CD4-positive, alpha-beta T cell (primary cell): ENCODE measurements around the gene SPATA17. TPM values are rescaled to one million over a fixed set of nuclear protein-coding genes. Genes with fewer than 3 reads are reported as not detected.

Source experiments
- ATAC-seq: fragments of 200-7000 bp; cut with Tn5 transposase; one replicate; pipeline ENCODE4 v1.10.0; 2022; ENCODE audit warnings: mild to moderate bottlenecking; ENCODE audit not compliant: poor library complexity
- CTCF ChIA-PET: fragments of 350-600 bp; sonication (Branson Sonifier 250); formaldehyde crosslinking; loops from one replicate; lab custom pipeline; 2021; ENCODE audit warnings: antibody characterized with exemption, inconsistent platforms; lab: Charles Lee
- POLR2A ChIA-PET: fragments of 350-600 bp; sonication (Branson Sonifier 250); formaldehyde crosslinking; loops from one replicate; lab custom pipeline; 2021; ENCODE audit warnings: antibody characterized with exemption, inconsistent platforms; lab: Charles Lee
- DNase-seq, 14 experiments: peaks; one replicate each; pipeline ENCODE4 v3.0.0-alpha.2; 2013 to 2020; ENCODE audit warnings: mixed read lengths in 2 of 14
- H3K27ac ChIP-seq, 2 donors: one replicate each; pipeline versions ENCODE4 v1.5.1 to v1.7.0; 2013; ENCODE audit warnings: low read length in 2 of 2, low read depth in 1 of 2, mild to moderate bottlenecking in 1 of 2
- H3K27me3 ChIP-seq, 2 experiments: 1 replicate in 1 of 2; 2 replicates in 1 of 2; pipeline versions ENCODE4 v1.6.1 to v1.7.0; 2013; ENCODE audit warnings: low read length in 2 of 2, control low read depth in 1 of 2, mild to moderate bottlenecking in 1 of 2, moderate library complexity in 1 of 2; ENCODE audit not compliant: insufficient read depth in 2 of 2, control insufficient read depth in 1 of 2
- H3K36me3 ChIP-seq: one replicate; pipeline ENCODE4 v1.6.1; 2013; ENCODE audit warnings: low read length, control low read depth; ENCODE audit not compliant: insufficient read depth
- H3K4me1 ChIP-seq: one replicate; pipeline ENCODE4 v1.6.1; 2013; ENCODE audit warnings: low read length, control low read depth; ENCODE audit not compliant: insufficient read depth
- H3K4me3 ChIP-seq: one replicate; pipeline ENCODE4 v1.5.1; 2013; ENCODE audit warnings: mild to moderate bottlenecking, low read length, moderate library complexity
- H3K9me3 ChIP-seq, 2 experiments: 1 replicate in 1 of 2; 2 replicates in 1 of 2; pipeline versions ENCODE4 v1.6.1 to v1.7.0; 2013; ENCODE audit warnings: low read length in 2 of 2, mild to moderate bottlenecking in 2 of 2, control low read depth in 1 of 2, moderate library complexity in 1 of 2; ENCODE audit not compliant: control insufficient read depth in 1 of 2, insufficient read depth in 1 of 2
- H3K27ac Mint-ChIP-seq: one replicate; pipeline ENCODE4 v1.8.0; 2020; ENCODE audit warnings: mixed read lengths
- H3K27me3 Mint-ChIP-seq: one replicate; pipeline ENCODE4 v1.8.0; 2021; ENCODE audit warnings: mixed read lengths
- H3K36me3 Mint-ChIP-seq: one replicate; pipeline ENCODE4 v1.8.0; 2021; ENCODE audit warnings: low read depth, mixed read lengths
- H3K4me1 Mint-ChIP-seq: one replicate; pipeline ENCODE4 v1.8.0; 2021; ENCODE audit warnings: low read depth, mixed read lengths
- H3K4me3 Mint-ChIP-seq: one replicate; pipeline ENCODE4 v1.8.0; 2020; ENCODE audit warnings: mild to moderate bottlenecking, mixed read lengths
- H3K9me3 Mint-ChIP-seq: one replicate; pipeline ENCODE4 v1.8.0; 2020; ENCODE audit warnings: mixed read lengths
- CTCF ChIP-seq: fragments of 200-600 bp; IDR thresholded peaks from one replicate; pipeline ENCODE4 v1.8.0; 2022; ENCODE audit warnings: antibody characterized with exemption, mild to moderate bottlenecking
- intact Hi-C, 2 experiments: fragments of 100-400 bp; cut with DNase I in 1 of 2; cut with micrococcal nuclease in 1 of 2; formaldehyde crosslinking; loops; one replicate each; pipeline versions ENCODE4 v1.15.1 to v1.9.0; 2023 to 2025; cut with DNase I, micrococcal nuclease
- total RNA-seq, 174 experiments: library from RNA in 2 of 174; stranded (reverse) in 2 of 174; gene quantifications; one replicate each; pipeline ENCODE4 v1.2.3 and lab custom pipeline; 2021 to 2026

The SPATA17 gene
- total RNA-seq, 2 experiments from 2014 or later: not detected

GRCh38 chr1:217734973-217735372 lies 103.8 kb downstream of the SPATA17 start:
- Histone ChIP-seq H3K4me1 (no peaks in the 10 kb centered on the region), H3K27ac (no peak overlapping the region), H3K9me3 (no peaks in the 10 kb centered on the region), H3K36me3 (no peaks in the 10 kb centered on the region), H3K4me3 (no peak overlapping the region), H3K27me3 (no peaks in the 10 kb centered on the region)
- H3K4me3 Mint-ChIP-seq: no peak overlapping the region
- H3K36me3 Mint-ChIP-seq: no peaks in the 10 kb centered on the region
- H3K27ac Mint-ChIP-seq: no peak overlapping the region
- intact Hi-C loops: no loop called here
- no peaks in the 10 kb centered on the region for H3K27me3 Mint-ChIP-seq
- ChIA-PET CTCF (no interaction called here), POLR2A (no interaction called here)
- ATAC-seq: no peak
- no peak for DNase-seq
- H3K4me1 Mint-ChIP-seq: no peaks in the 10 kb centered on the region
- TF ChIP-seq CTCF: no peak
- H3K9me3 Mint-ChIP-seq: no peaks in the 10 kb centered on the region

GRCh38 chr1:217747156-217747769 lies 116.1 kb downstream of the SPATA17 start:
- no peaks in the 10 kb centered on the region for H3K9me3 Mint-ChIP-seq

GRCh38 chr1:217769768-217770167 lies 138.6 kb downstream of the SPATA17 start:
- Mint-ChIP-seq H3K9me3 (no peaks in the 10 kb centered on the region), H3K4me1 (no peaks in the 10 kb centered on the region), H3K36me3 (no peaks in the 10 kb centered on the region), H3K27ac (no peak overlapping the region), H3K27me3 (no peaks in the 10 kb centered on the region), H3K4me3 (no peak overlapping the region)
- no peak overlapping the region for H3K27ac ChIP-seq
- H3K27me3 ChIP-seq: no peaks in the 10 kb centered on the region
- DNase-seq (no peak), ATAC-seq (no peak)
- POLR2A ChIA-PET: no interaction called here
- no peaks in the 10 kb centered on the region for H3K9me3 ChIP-seq
- intact Hi-C loops: no loop called here
- H3K4me3 ChIP-seq: no peak overlapping the region
- TF ChIP-seq CTCF: no peak
- CTCF ChIA-PET: no interaction called here
- no peaks in the 10 kb centered on the region for H3K36me3 ChIP-seq
- no peaks in the 10 kb centered on the region for H3K4me1 ChIP-seq

More at GRCh38 chr1:217747156-217747769, 116.1 kb downstream of the SPATA17 start:
- H3K36me3 Mint-ChIP-seq: no peaks in the 10 kb centered on the region
- no peak overlapping the region for H3K27ac Mint-ChIP-seq
- intact Hi-C loops: no loop called here
- peak; percentile 54 for TF ChIP-seq CTCF
- no peaks in the 10 kb centered on the region for H3K27me3 Mint-ChIP-seq
- H3K27me3 ChIP-seq: no peaks in the 10 kb centered on the region
- no peaks in the 10 kb centered on the region for H3K9me3 ChIP-seq
- H3K4me1 ChIP-seq: no peaks in the 10 kb centered on the region
- H3K4me3 ChIP-seq: no peak overlapping the region
- H3K27ac ChIP-seq: no peak overlapping the region
- DNase-seq (peak in 2 of 14 experiments; percentile 1 to 7), ATAC-seq (no peak)
- no peak overlapping the region for H3K4me3 Mint-ChIP-seq
- ChIA-PET CTCF (no interaction called here), POLR2A (no interaction called here)
- H3K36me3 ChIP-seq: no peaks in the 10 kb centered on the region
- H3K4me1 Mint-ChIP-seq: no peaks in the 10 kb centered on the region
